K562 (cell line): Measurements from ENCODE around the gene GDF15. TPM values are rescaled to one million over a fixed set of nuclear protein-coding genes. Genes with fewer than 3 reads are reported as not detected.
A peak's percentile ranks its signal among the peaks of the same experiment; 100 is the strongest.

Source experiments
- CBFA2T3 ChIP-seq: fragments of 450-650 bp; IDR thresholded peaks from 2 replicates; pipeline ENCODE4 v1.6.1; 2017
- CBX2 ChIP-seq: fragments of 200-600 bp; sonication (generic); IDR thresholded peaks from one replicate; pipeline ENCODE4 v1.6.1; 2012; ENCODE audit warnings: mild to moderate bottlenecking, low read length, inconsistent platforms; ENCODE audit not compliant: insufficient read depth, poor library complexity, severe bottlenecking
- CREB1 ChIP-seq, 2 experiments: sonication (generic) in 1 of 2; formaldehyde crosslinking in 1 of 2; IDR thresholded peaks; 2 replicates each; pipeline versions ENCODE4 v1.6.1 to v1.8.0; 2012 to 2022; ENCODE audit warnings: inconsistent platforms in 1 of 2, mild to moderate bottlenecking in 1 of 2, missing genetic modification reagents in 1 of 2, moderate library complexity in 1 of 2
- DNMT1 ChIP-seq: fragments of 450-650 bp; IDR thresholded peaks from 2 replicates; pipeline ENCODE4 v1.6.1; 2016; ENCODE audit warnings: antibody characterized with exemption, mild to moderate bottlenecking
- EP300 ChIP-seq: IDR thresholded peaks from 2 replicates; pipeline ENCODE4 v1.6.1; 2012; ENCODE audit warnings: low read length, improper control_type of control experiment
- ETV1 ChIP-seq: fragments of 450-650 bp; conservative IDR thresholded peaks from 2 replicates; pipeline ENCODE4 v1.6.1; 2016; ENCODE audit warnings: missing genetic modification characterization, control low read depth, low read depth, missing compliant biosample characterization
- HDAC3 ChIP-seq: fragments of 450-650 bp; IDR thresholded peaks from 2 replicates; pipeline ENCODE4 v1.6.1; 2018; ENCODE audit warnings: borderline replicate concordance, mild to moderate bottlenecking, moderate library complexity; ENCODE audit not compliant: partially characterized antibody
- JUND ChIP-seq, 2 experiments: IDR thresholded peaks; 2 replicates in 1 of 2; 3 replicates in 1 of 2; pipeline ENCODE4 v1.6.1; 2011; ENCODE audit warnings: borderline replicate concordance in 2 of 2, low read depth in 2 of 2, low read length in 2 of 2, improper control_type of control experiment in 1 of 2, missing biosample characterization in 1 of 2, missing genetic modification characterization in 1 of 2, missing genetic modification reagents in 1 of 2
- MAFG ChIP-seq: fragments of 450-650 bp; conservative IDR thresholded peaks from 2 replicates; pipeline ENCODE4 v1.6.1; 2016; ENCODE audit warnings: missing genetic modification characterization, missing compliant biosample characterization
- MAFK ChIP-seq: IDR thresholded peaks from 2 replicates; pipeline ENCODE4 v1.6.1; 2011; ENCODE audit warnings: low read length, improper control_type of control experiment
- MTA1 ChIP-seq: fragments of 450-650 bp; IDR thresholded peaks from 2 replicates; pipeline ENCODE4 v1.6.1; 2017; ENCODE audit warnings: borderline replicate concordance
- NFE2 ChIP-seq: IDR thresholded peaks from 2 replicates; pipeline ENCODE4 v1.6.1; 2014; ENCODE audit warnings: antibody characterized with exemption, low read depth
- PPARD ChIP-seq: fragments of 250-450 bp; sonication (Bioruptor Pico); IDR thresholded peaks from 2 replicates; pipeline ENCODE4 v1.8.0; 2022; ENCODE audit warnings: inconsistent platforms, mild to moderate bottlenecking, moderate library complexity
- PRPF4 ChIP-seq: fragments of 200-400 bp; formaldehyde crosslinking; IDR thresholded peaks from one replicate; pipeline ENCODE4 v1.6.1; 2017; ENCODE audit warnings: low read length, low read depth, mild to moderate bottlenecking; ENCODE audit not compliant: insufficient read depth, poor library complexity, severe bottlenecking
- RCOR1 ChIP-seq, 2 experiments: IDR thresholded peaks; 2 replicates each; pipeline ENCODE4 v1.6.1; 2012; ENCODE audit warnings: low read depth in 2 of 2, low read length in 2 of 2, borderline replicate concordance in 1 of 2, improper control_type of control experiment in 1 of 2
- RFX7 ChIP-seq: fragments of 250-450 bp; sonication (Bioruptor Pico); IDR thresholded peaks from 2 replicates; pipeline ENCODE4 v1.5.1; 2021; ENCODE audit warnings: mild to moderate bottlenecking
- RNF2 ChIP-seq: sonication (generic); IDR thresholded peaks from 2 replicates; pipeline ENCODE4 v1.6.1; 2016
- SREBF2 ChIP-seq: sonication (generic); formaldehyde crosslinking; IDR thresholded peaks from 2 replicates; pipeline ENCODE4 v1.4.0; 2020; ENCODE audit warnings: mild to moderate bottlenecking, missing genetic modification reagents
- polyA plus RNA-seq, 8 experiments: library from polyadenylated mRNA; depleted of rRNA in 4 of 8; stranded (reverse) in 5 of 8; unstranded in 3 of 8; fragments of >200 nt; fragmentation: Nextera tagmentation in 2 of 8; fragmentation: Illumina TruSeq in 1 of 8; extraction: Ambion mirVana in 2 of 8; extraction: Trizol in 1 of 8; gene quantifications; 2 replicates each; pipeline versions ENCODE4 v1.2.1 to v1.2.3, GENCODE V29; 2011 to 2014; ENCODE audit warnings: inconsistent platforms in 1 of 8, missing spikeins in 1 of 8
- total RNA-seq, 7 experiments: library from RNA; depleted of rRNA in 6 of 7; stranded (reverse); fragments of >200 nt in 6 of 7; fragmentation: Illumina TruSeq in 2 of 7; extraction: Trizol in 2 of 7; gene quantifications; 2 replicates each; pipeline versions ENCODE4 v1.2.1 to v1.2.3, GENCODE V29; 2011 to 2021; ENCODE audit warnings: low replicate concordance in 1 of 7
- TF ChIP-seq, protein P1 (sequence below): fragments of 450-650 bp; formaldehyde crosslinking; IDR thresholded peaks from 2 replicates; pipeline ENCODE4 v1.4.0; 2020; ENCODE audit warnings: mild to moderate bottlenecking, moderate library complexity
- TF ChIP-seq, protein P2 (sequence below): fragments of 450-650 bp; formaldehyde crosslinking; IDR thresholded peaks from 2 replicates; pipeline ENCODE4 v1.4.0; 2022; ENCODE audit warnings: missing genetic modification characterization
- TF ChIP-seq, protein P3 (sequence below), 2 experiments: fragments of 250-450 bp in 1 of 2; fragments of 450-650 bp in 1 of 2; sonication (Bioruptor Pico) in 1 of 2; IDR thresholded peaks; 2 replicates each; pipeline versions ENCODE4 v1.6.1 to v1.8.0; 2016 to 2021; ENCODE audit warnings: mild to moderate bottlenecking in 2 of 2, moderate library complexity in 2 of 2, missing compliant biosample characterization in 1 of 2, missing genetic modification characterization in 1 of 2
- TF ChIP-seq, protein P4 (sequence below): sonication (generic); formaldehyde crosslinking; IDR thresholded peaks from 2 replicates; pipeline ENCODE4 v1.8.1; 2023; ENCODE audit warnings: mild to moderate bottlenecking, missing genetic modification reagents

The GDF15 gene
- total and polyA plus RNA-seq, 9 of the 15 experiments (the other 6 are each of a cell fraction or from before 2014, with no cell fraction given) = 2.3 to 82.4 (median 12.5) TPM

DNA sequence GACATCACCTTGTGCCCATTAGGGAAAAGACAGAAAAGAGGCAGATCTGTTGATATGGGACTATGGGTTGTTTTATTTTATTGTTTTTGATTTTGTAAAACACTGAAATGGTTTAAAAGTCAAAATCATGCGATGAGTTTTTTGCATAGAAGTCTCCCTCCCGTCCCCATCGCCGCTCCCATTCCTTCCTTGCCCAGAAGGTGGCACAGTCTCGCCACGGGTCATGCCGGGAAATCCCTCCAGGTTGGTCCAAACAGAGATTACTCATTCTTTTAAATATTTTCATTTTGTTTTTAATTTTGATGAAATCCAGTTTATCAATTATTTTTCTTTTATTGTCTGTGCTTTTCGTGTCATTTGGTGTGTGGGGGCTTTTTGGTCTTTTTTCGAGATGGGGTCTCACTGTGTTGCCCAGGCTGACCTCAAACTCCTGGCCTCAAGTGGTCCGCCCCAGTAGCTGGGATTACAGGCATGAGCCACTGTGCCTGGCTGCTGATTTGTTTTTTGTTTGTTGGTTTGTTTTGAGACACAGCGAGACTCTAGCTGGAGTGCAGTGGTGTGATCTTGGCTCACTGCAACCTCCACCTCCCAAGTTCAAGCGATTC is 36.3 kb upstream of the GDF15 start (continued):
- TF ChIP-seq, protein P1, sequence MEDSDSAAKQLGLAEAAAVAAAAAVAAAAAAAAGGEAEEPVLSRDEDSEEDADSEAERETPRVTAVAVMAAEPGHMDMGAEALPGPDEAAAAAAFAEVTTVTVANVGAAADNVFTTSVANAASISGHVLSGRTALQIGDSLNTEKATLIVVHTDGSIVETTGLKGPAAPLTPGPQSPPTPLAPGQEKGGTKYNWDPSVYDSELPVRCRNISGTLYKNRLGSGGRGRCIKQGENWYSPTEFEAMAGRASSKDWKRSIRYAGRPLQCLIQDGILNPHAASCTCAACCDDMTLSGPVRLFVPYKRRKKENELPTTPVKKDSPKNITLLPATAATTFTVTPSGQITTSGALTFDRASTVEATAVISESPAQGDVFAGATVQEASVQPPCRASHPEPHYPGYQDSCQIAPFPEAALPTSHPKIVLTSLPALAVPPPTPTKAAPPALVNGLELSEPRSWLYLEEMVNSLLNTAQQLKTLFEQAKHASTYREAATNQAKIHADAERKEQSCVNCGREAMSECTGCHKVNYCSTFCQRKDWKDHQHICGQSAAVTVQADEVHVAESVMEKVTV (CRISPR knock-in tag) = peak; percentile 93
- TF ChIP-seq MAFG (no peak), MTA1 (no peak), CBX2 (no peak), HDAC3 (no peak), PRPF4 (no peak), RCOR1 (IDR thresholded peaks at IDR 0.05; ENCODE audit: borderline replicate concordance in 1 of 2, low read depth in 2 of 2, low read length in 2 of 2) (peak in 1 of 2 experiments; percentile 42; a peak in 1 of 4 replicates), EP300 (peak; percentile 13; the same call in 1 of the 2 replicates), MAFK (no peak), SREBF2 (CRISPR knock-in tag) (no peak), JUND (IDR thresholded peaks at IDR 0.05; ENCODE audit: borderline replicate concordance, low read depth, low read length) (no peak), JUND (tag; IDR thresholded peaks at IDR 0.05; ENCODE audit: borderline replicate concordance, low read depth, low read length) (no peak), CBFA2T3 (no peak), CREB1 (IDR thresholded peaks at IDR 0.05) (no peak), CREB1 (CRISPR knock-in tag; IDR thresholded peaks at IDR 0.05) (no peak), NFE2 (no peak), RNF2 (no peak), ETV1 (no peak), DNMT1 (no peak), PPARD (no peak), RFX7 (CRISPR knock-in tag) (no peak)
- TF ChIP-seq, protein P2, sequence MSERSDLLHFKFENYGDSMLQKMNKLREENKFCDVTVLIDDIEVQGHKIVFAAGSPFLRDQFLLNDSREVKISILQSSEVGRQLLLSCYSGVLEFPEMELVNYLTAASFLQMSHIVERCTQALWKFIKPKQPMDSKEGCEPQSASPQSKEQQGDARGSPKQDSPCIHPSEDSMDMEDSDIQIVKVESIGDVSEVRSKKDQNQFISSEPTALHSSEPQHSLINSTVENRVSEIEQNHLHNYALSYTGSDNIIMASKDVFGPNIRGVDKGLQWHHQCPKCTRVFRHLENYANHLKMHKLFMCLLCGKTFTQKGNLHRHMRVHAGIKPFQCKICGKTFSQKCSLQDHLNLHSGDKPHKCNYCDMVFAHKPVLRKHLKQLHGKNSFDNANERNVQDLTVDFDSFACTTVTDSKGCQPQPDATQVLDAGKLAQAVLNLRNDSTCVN = no peak
- TF ChIP-seq, protein P3, sequence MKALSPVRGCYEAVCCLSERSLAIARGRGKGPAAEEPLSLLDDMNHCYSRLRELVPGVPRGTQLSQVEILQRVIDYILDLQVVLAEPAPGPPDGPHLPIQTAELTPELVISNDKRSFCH (CRISPR knock-in tag; IDR thresholded peaks at IDR 0.05) = no peak
- TF ChIP-seq, protein P3 (tag; IDR thresholded peaks at IDR 0.05) = no peak
- TF ChIP-seq, protein P4, sequence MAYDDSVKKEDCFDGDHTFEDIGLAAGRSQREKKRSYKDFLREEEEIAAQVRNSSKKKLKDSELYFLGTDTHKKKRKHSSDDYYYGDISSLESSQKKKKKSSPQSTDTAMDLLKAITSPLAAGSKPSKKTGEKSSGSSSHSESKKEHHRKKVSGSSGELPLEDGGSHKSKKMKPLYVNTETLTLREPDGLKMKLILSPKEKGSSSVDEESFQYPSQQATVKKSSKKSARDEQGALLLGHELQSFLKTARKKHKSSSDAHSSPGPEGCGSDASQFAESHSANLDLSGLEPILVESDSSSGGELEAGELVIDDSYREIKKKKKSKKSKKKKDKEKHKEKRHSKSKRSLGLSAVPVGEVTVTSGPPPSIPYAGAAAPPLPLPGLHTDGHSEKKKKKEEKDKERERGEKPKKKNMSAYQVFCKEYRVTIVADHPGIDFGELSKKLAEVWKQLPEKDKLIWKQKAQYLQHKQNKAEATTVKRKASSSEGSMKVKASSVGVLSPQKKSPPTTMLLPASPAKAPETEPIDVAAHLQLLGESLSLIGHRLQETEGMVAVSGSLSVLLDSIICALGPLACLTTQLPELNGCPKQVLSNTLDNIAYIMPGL (CRISPR knock-in tag) = no peak
